HepG2 (cell line): ENCODE measurements around the gene PFN1. TPM values are rescaled to one million over a fixed set of nuclear protein-coding genes. Genes with fewer than 3 reads are reported as not detected.
A peak's percentile ranks its signal among the peaks of the same experiment; 100 is the strongest.

Experiments
- ATF2 ChIP-seq: sonication (generic); formaldehyde crosslinking; IDR thresholded peaks from 2 replicates; pipeline ENCODE4 v1.4.0; 2020; ENCODE audit warnings: missing genetic modification reagents
- BRD4 ChIP-seq: sonication (generic); formaldehyde crosslinking; IDR thresholded peaks from 2 replicates; pipeline ENCODE4 v1.4.0; 2020; ENCODE audit warnings: missing genetic modification reagents
- CSRNP1 ChIP-seq: sonication (generic); formaldehyde crosslinking; IDR thresholded peaks from 2 replicates; pipeline ENCODE4 v1.8.1; 2023; ENCODE audit warnings: mild to moderate bottlenecking, missing genetic modification reagents
- DMAP1 ChIP-seq: IDR thresholded peaks from 2 replicates; pipeline ENCODE4 v1.6.1; 2016
- ELF1 ChIP-seq: sonication (generic); formaldehyde crosslinking; IDR thresholded peaks from 2 replicates; pipeline ENCODE4 v1.4.0; 2020; ENCODE audit warnings: missing genetic modification reagents
- EP300 ChIP-seq, 3 experiments: sonication (generic) in 1 of 3; formaldehyde crosslinking in 1 of 3; IDR thresholded peaks; 2 replicates each; pipeline versions ENCODE4 v1.5.1 to v1.6.1; 2011 to 2020; ENCODE audit warnings: low read depth in 2 of 3, low read length in 2 of 3, borderline replicate concordance in 1 of 3, improper control_type of control experiment in 1 of 3, mild to moderate bottlenecking in 1 of 3, missing genetic modification reagents in 1 of 3, moderate library complexity in 1 of 3
- ETV6 ChIP-seq: sonication (generic); formaldehyde crosslinking; conservative IDR thresholded peaks from 2 replicates; pipeline ENCODE4 v1.4.0; 2020; ENCODE audit warnings: missing genetic modification reagents
- HNRNPUL1 ChIP-seq: fragments of 200-400 bp; formaldehyde crosslinking; IDR thresholded peaks from 2 replicates; pipeline ENCODE4 v1.6.1; 2017; ENCODE audit warnings: low read depth, mild to moderate bottlenecking, low read length, moderate library complexity
- KLF16 ChIP-seq, 2 experiments: sonication (generic) in 1 of 2; formaldehyde crosslinking in 1 of 2; IDR thresholded peaks; 2 replicates each; pipeline versions ENCODE4 v1.6.1 to v1.8.0; 2016 to 2023; ENCODE audit warnings: missing genetic modification reagents in 2 of 2, missing compliant biosample characterization in 1 of 2
- NCOA1 ChIP-seq: sonication (generic); formaldehyde crosslinking; IDR thresholded peaks from 2 replicates; pipeline ENCODE4 v1.9.0; 2021; ENCODE audit warnings: missing genetic modification reagents
- POLR2AphosphoS5 ChIP-seq: IDR thresholded peaks from 2 replicates; pipeline ENCODE4 v1.6.1; 2012; ENCODE audit warnings: low read depth, low read length
- SOX5 ChIP-seq: IDR thresholded peaks from 2 replicates; pipeline ENCODE4 v1.6.1; 2016; ENCODE audit warnings: borderline replicate concordance
- SSRP1 ChIP-seq: IDR thresholded peaks from 2 replicates; pipeline ENCODE4 v1.6.1; 2016; ENCODE audit warnings: control low read depth
- YEATS2 ChIP-seq: sonication (generic); formaldehyde crosslinking; IDR thresholded peaks from 2 replicates; pipeline ENCODE4 v1.4.0; 2020; ENCODE audit warnings: missing genetic modification reagents, borderline replicate concordance
- ZBTB43 ChIP-seq: sonication (generic); formaldehyde crosslinking; conservative IDR thresholded peaks from 2 replicates; pipeline ENCODE4 v1.4.0; 2020; ENCODE audit warnings: missing genetic modification reagents
- ZFP37 ChIP-seq: sonication (generic); formaldehyde crosslinking; IDR thresholded peaks from 2 replicates; pipeline ENCODE4 v1.4.0; 2020; ENCODE audit warnings: missing genetic modification reagents, borderline replicate concordance
- ZNF180 ChIP-seq: sonication (generic); formaldehyde crosslinking; IDR thresholded peaks from 2 replicates; pipeline ENCODE4 v1.4.0; 2020; ENCODE audit warnings: low read depth, missing genetic modification reagents, borderline replicate concordance
- ZNF274 ChIP-seq: sonication (generic); formaldehyde crosslinking; IDR thresholded peaks from 2 replicates; pipeline ENCODE4 v1.5.1; 2020; ENCODE audit warnings: mild to moderate bottlenecking, missing genetic modification reagents
- ZNF792 ChIP-seq: IDR thresholded peaks from 2 replicates; pipeline ENCODE4 v1.6.1; 2016
- ZNF800 ChIP-seq: sonication (generic); formaldehyde crosslinking; IDR thresholded peaks from 2 replicates; pipeline ENCODE4 v1.4.0; 2020; ENCODE audit warnings: missing genetic modification reagents
- polyA plus RNA-seq, 8 experiments: library from polyadenylated mRNA; depleted of rRNA in 3 of 8; stranded (reverse) in 7 of 8; unstranded in 1 of 8; fragments of >200 nt; fragmentation: Illumina TruSeq in 4 of 8; extraction: Trizol in 4 of 8; gene quantifications; 2 replicates each; pipeline versions ENCODE4 v1.2.1 to v1.2.3, GENCODE V29; 2011 to 2016; ENCODE audit warnings: low read depth in 4 of 8, missing spikeins in 1 of 8, mixed read lengths in 1 of 8; ENCODE audit not compliant: insufficient read depth in 1 of 8
- total RNA-seq, 5 experiments: library from RNA; depleted of rRNA; stranded (reverse); fragments of >200 nt; fragmentation: Illumina TruSeq; extraction: Trizol; gene quantifications; 2 replicates each; pipeline ENCODE4 v1.2.3, GENCODE V29; 2016; ENCODE audit warnings: low read depth in 1 of 5

The PFN1 gene
- total and polyA plus RNA-seq, 2 of the 13 experiments (the other 11 are each of a cell fraction or from before 2014, with no cell fraction given) = 494 to 613 TPM

- peak; percentile 61 for TF ChIP-seq ZNF800
- TF ChIP-seq ZNF180 = no peak
- TF ChIP-seq BRD4 (CRISPR knock-in tag) = peak; percentile 64; the same call in 1 of the 2 replicates
- TF ChIP-seq EP300 (IDR thresholded peaks at IDR 0.05; ENCODE audit: low read depth in 2 of 2, low read length in 2 of 2) = peak in 1 of 2 experiments; percentile 5; a peak in 1 of 4 replicates
- TF ChIP-seq EP300 (CRISPR knock-in tag; IDR thresholded peaks at IDR 0.05; ENCODE audit: borderline replicate concordance) = peak; percentile 18; the same call in 1 of the 2 replicates
- peak; percentile 85 for TF ChIP-seq ELF1
- peak; percentile 43; the same call in 1 of the 2 replicates for TF ChIP-seq NCOA1 (CRISPR knock-in tag)
- TF ChIP-seq SSRP1 (CRISPR knock-in tag) = 0 out of 2 replicates have a peak, but pooled peaks have one; percentile 47
- TF ChIP-seq HNRNPUL1 = no peak
- TF ChIP-seq SOX5 (CRISPR knock-in tag) = peak; percentile 25; the same call in 1 of the 2 replicates
- peak; percentile 71; the same call in 1 of the 2 replicates for TF ChIP-seq YEATS2
- peak; percentile 53; the same call in 1 of the 2 replicates for TF ChIP-seq ZNF792 (CRISPR knock-in tag)
- TF ChIP-seq POLR2AphosphoS5 = peak; percentile 53; the same call in 1 of the 2 replicates
- 0 out of 2 replicates have a peak, but pooled peaks have one; percentile 46 for TF ChIP-seq ETV6 (CRISPR knock-in tag)
- TF ChIP-seq CSRNP1 = no peak
- TF ChIP-seq KLF16 (CRISPR knock-in tag; IDR thresholded peaks at IDR 0.05) = peak in 1 of 2 experiments; percentile 61; a peak in 1 of 4 replicates
- 0 out of 2 replicates have a peak, but pooled peaks have one; percentile 54 for TF ChIP-seq ZNF274 (CRISPR knock-in tag)
- TF ChIP-seq ZFP37 (CRISPR knock-in tag) = peak; percentile 54; the same call in 1 of the 2 replicates
- 0 out of 2 replicates have a peak, but pooled peaks have one; percentile 38 for TF ChIP-seq ZBTB43
- TF ChIP-seq ATF2 (CRISPR knock-in tag) = peak; percentile 40; the same call in 1 of the 2 replicates
- peak; percentile 31; the same call in 1 of the 2 replicates for TF ChIP-seq DMAP1 (CRISPR knock-in tag)
Measured at GRCh38 chr17:4908301-4908700, 40.0 kb downstream of the PFN1 start (continued).
